Heart right ventricle (tissue), 16 donors: ENCODE results near the gene MTA3. TPM values are rescaled to one million over a fixed set of nuclear protein-coding genes. Genes with fewer than 3 reads are reported as not detected.

Experiments used
- ATAC-seq, 8 donors: fragments of 200-7000 bp; cut with Tn5 transposase; one replicate each; pipeline ENCODE4 v1.9.1; 2020; ENCODE audit warnings: mild to moderate bottlenecking in 8 of 8, moderate library complexity in 8 of 8, moderate number of reproducible peaks in 1 of 8
- DNase-seq, 2 donors: peaks; one replicate each; pipeline ENCODE4 v3.0.0-alpha.2; 2020
- H3K27ac ChIP-seq, 10 donors: fragments of 200-600 bp; sonication (generic) in 2 of 10; one replicate each; pipeline versions ENCODE4 v1.5.0 to v1.8.0; 2020 to 2022; ENCODE audit warnings: mild to moderate bottlenecking in 3 of 10
- H3K27me3 ChIP-seq, 7 donors: fragments of 200-600 bp; one replicate each; pipeline ENCODE4 v1.8.0; 2021 to 2022; ENCODE audit warnings: mild to moderate bottlenecking in 2 of 7
- H3K36me3 ChIP-seq, 9 donors: fragments of 200-600 bp; sonication (generic) in 1 of 9; one replicate each; pipeline versions ENCODE4 v1.5.0 to v1.8.0; 2020 to 2022; ENCODE audit warnings: mild to moderate bottlenecking in 2 of 9
- H3K4me1 ChIP-seq, 9 donors: fragments of 200-600 bp; sonication (generic) in 1 of 9; one replicate each; pipeline versions ENCODE4 v1.5.0 to v1.8.0; 2020 to 2022; ENCODE audit warnings: mild to moderate bottlenecking in 4 of 9
- H3K4me3 ChIP-seq, 10 donors: fragments of 200-600 bp; sonication (generic) in 2 of 10; one replicate each; pipeline versions ENCODE4 v1.5.0 to v1.8.0; 2020 to 2022; ENCODE audit warnings: mild to moderate bottlenecking in 7 of 10, moderate library complexity in 2 of 10
- H3K9me3 ChIP-seq, 11 donors: fragments of 200-600 bp in 10 of 11; sonication (generic) in 2 of 11; one replicate each; pipeline versions ENCODE4 v1.5.0 to v1.8.0; 2013 to 2022; ENCODE audit warnings: mild to moderate bottlenecking in 2 of 11, control low read depth in 1 of 11, moderate library complexity in 1 of 11
- CTCF ChIP-seq, 9 donors: fragments of 200-600 bp; sonication (generic) in 2 of 9; IDR thresholded peaks; one replicate each; pipeline versions ENCODE4 v1.5.0 to v1.8.0; 2021 to 2022; ENCODE audit warnings: antibody characterized with exemption in 9 of 9, mild to moderate bottlenecking in 5 of 9, moderate library complexity in 1 of 9
- WGBS, 2 donors: extraction: QIAGEN DNeasy Blood & Tissue Kit; methylation state at CpG; one replicate each; pipeline ENCODE4 v1.1.7; 2013; ENCODE audit warnings: inconsistent platforms in 1 of 2; 5-methylcytosine and 5-hydroxymethylcytosine counted together
- intact Hi-C, 10 donors: fragments of 100-400 bp; cut with DNase I; formaldehyde crosslinking; loops; one replicate each; pipeline versions ENCODE4 v1.11.1 to v1.14.2; 2022
- polyA plus RNA-seq, 2 donors: library from polyadenylated mRNA; stranded (reverse); fragments of 200-250 nt; gene quantifications; one replicate each; pipeline ENCODE4 v1.2.3, GENCODE V29; 2013
- total RNA-seq, 10 donors: library from RNA; stranded (reverse); fragmentation: NEBNext Ultra II Directional in 3 of 10; extraction: Animal tissue kit (Norgen Biotek cat#: 25700) in 3 of 10; gene quantifications; one replicate each; pipeline versions ENCODE4 v1.2.1 to v1.2.4, GENCODE V29; 2021 to 2023
- donor health status: Arrhythmogenic right ventricular cardiomyopathy.
- donor health status: ischemic (EF 13 %, LVEDD 7.1; RV severe dilation, severe dysfunction).
- donor health status: healthy with polysubstance abuse.
- donor health status: DM: no; HTN: yes; CAD: no.
- donor health status: DM: no; HTN: no; CAD: no.
- donor health status: ischemic (EF 25% LVEDD 6.9; RV normal size, moderate dysfunction).
- donor health status: ischemic (EF 25% LVEDD 5.7; RV mildly dilated, moderate dysfunction).
- donor health status: healthy.
- donor health status: DM: yes; HTN: yes; CAD: no.
- donor health status: Ischemic cardiomyopathy.
- donor health status: ischemic (EF 35%, LVEDD 5.7; RV mildly dilated, moderate dysfunction).
- donor health status: nonischemic (EF 11% LVEDD 7.7; RV severe dilation, severe dysfunction).
- donor health status: DM: yes; HTN: yes; CAD: no.
- donor health status: PGD.
- donor health status: ischemic (EF 29% LVEDD 5.4; RV normal size, mild dysfunction).
- donor health status: nonischemic (EF 23%, LVEDD 6.1; RV moderate dilation, normal function).

Gene MTA3
- total and polyA plus RNA-seq, 12 donors: 11.2 to 29.4 (median 21.9) TPM

DNA sequence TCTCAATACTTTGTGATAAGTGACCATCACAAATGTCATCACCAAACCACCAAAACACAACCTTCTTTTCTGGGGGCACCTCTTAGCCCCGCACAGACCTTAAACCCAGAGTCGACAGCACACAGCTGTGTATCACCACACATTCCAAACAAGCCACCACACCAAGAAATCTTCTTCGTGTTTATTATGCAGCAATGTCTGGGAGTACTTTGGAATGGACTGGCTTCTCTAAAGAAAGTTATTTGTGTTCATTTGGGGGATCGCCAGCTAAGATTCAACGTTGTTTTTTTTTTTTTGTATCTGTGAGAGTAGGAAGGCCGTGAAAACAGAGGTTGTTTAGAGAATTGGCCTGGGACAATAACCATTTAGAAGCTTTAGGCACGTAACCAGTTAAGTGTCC is 1.1 kb upstream of the MTA3 start:
- peaks cover 0 to 28% (median 15%) of the 10 kb centered on the region in 9 donors for H3K4me1 ChIP-seq
- no peak overlapping the region for H3K4me3 ChIP-seq
- no peaks in the 10 kb centered on the region for H3K27me3 ChIP-seq
- DNase-seq: no peak
- H3K36me3 ChIP-seq: peaks cover 0 to 20% (median 0%) of the 10 kb centered on the region in 9 donors
- no peak for ATAC-seq
- intact Hi-C loops: no loop called here
- no peak for TF ChIP-seq CTCF (IDR thresholded peaks at IDR 0.05)
- H3K27ac ChIP-seq: peak overlapping the region in 7 of 10 donors; percentile 48 to 93 (median 90)
- no peaks in the 10 kb centered on the region for H3K9me3 ChIP-seq
- WGBS, 2 donors: 49 to 58% methylated on average over 7 of the region's 7 CpGs

GRCh38 chr2:42567806-42568400 is 529 bp upstream of the MTA3 start:
- 50 to 56% methylated on average over 12 of the region's 12 CpGs for WGBS, 2 donors
- peak; percentile 9 to 18 for DNase-seq
- intact Hi-C loops: no loop called here

DNA sequence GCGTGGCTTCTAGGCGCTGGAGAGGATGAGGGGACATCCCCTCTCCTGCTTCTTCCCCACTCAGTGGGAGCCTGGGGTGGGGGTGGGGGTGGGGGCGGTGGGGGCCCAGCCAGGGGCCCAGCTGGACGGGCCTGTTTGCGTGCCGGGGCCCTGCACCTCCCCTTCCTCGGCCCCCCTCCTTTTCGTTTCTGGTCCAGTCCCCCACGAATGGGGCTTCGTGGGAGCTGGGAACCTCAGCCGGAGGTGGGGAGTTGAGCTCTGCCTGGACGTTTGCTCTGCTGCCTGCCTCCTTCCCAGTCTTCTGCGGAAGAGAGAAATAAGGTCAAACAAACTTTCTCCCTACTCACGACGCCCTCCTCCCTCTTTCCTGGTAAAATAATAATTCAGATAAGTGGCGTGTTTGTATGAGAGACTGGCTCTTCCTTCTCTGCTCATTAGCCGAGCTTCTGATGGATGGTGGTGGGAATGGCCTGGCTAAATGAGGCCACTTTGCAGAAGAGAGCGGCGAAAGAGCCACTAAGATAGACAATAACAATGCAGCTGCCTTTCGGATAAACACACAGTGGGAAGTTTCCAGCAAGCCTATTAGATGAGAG is 782 bp downstream of the MTA3 start:
- TF ChIP-seq CTCF (IDR thresholded peaks at IDR 0.05): no peak
- Histone ChIP-seq H3K27ac (peak overlapping the region; percentile 76 to 93 (median 89)), H3K4me3 (peak overlapping the region; percentile 83 to 98 (median 94)), H3K27me3 (no peaks in the 10 kb centered on the region), H3K4me1 (peaks cover 0 to 28% (median 15%) of the 10 kb centered on the region in 9 donors), H3K9me3 (no peaks in the 10 kb centered on the region), H3K36me3 (peaks cover 0 to 35% (median under 1%) of the 10 kb centered on the region in 9 donors)
- DNase-seq (peak; percentile 21 to 22), ATAC-seq (peak; percentile 32 to 53 (median 48))
- intact Hi-C loops: no loop called here
- WGBS, 2 donors: 2 to 4% methylated on average over 19 to 20 of the region's 20 CpGs

More at GRCh38 chr2:42567806-42568400, 529 bp upstream of the MTA3 start:
- peak overlapping the region; percentile 31 to 93 (median 89) for H3K27ac ChIP-seq
- H3K4me3 ChIP-seq: peak overlapping the region in 9 of 10 donors; percentile 83 to 98 (median 93)
- H3K27me3 ChIP-seq: no peaks in the 10 kb centered on the region
- peak; percentile 10 to 72 (median 34) for ATAC-seq
- H3K9me3 ChIP-seq: no peaks in the 10 kb centered on the region
- H3K36me3 ChIP-seq: peaks cover 0 to 24% (median 0%) of the 10 kb centered on the region in 9 donors
- TF ChIP-seq CTCF (IDR thresholded peaks at IDR 0.05): no peak
- H3K4me1 ChIP-seq: peaks cover 0 to 28% (median 15%) of the 10 kb centered on the region in 9 donors

GRCh38 chr2:42569883-42570282 is 1.5 kb downstream of the MTA3 start:
- intact Hi-C loops: no loop called here
- Histone ChIP-seq H3K36me3 (peaks cover 0 to 42% (median 6%) of the 10 kb centered on the region in 9 donors), H3K27me3 (no peaks in the 10 kb centered on the region), H3K27ac (peak overlapping the region in 3 of 10 donors; percentile 89 to 93 (median 90)), H3K4me3 (peak overlapping the region in 7 of 10 donors; percentile 83 to 98 (median 93)), H3K9me3 (no peaks in the 10 kb centered on the region), H3K4me1 (peaks cover 0 to 28% (median 15%) of the 10 kb centered on the region in 9 donors)
- DNase-seq: no peak
- no peak for TF ChIP-seq CTCF (IDR thresholded peaks at IDR 0.05)
- WGBS, 2 donors: 57 to 59% methylated on average over 4 of the region's 4 CpGs
- no peak for ATAC-seq
